H1 (cell line): ENCODE measurements around the gene EIF4EBP3. TPM values are rescaled to one million over a fixed set of nuclear protein-coding genes. Genes with fewer than 3 reads are reported as not detected.

Source experiments
- ASH2L ChIP-seq: fragments of 200-600, 300-600 bp; sonication (generic); IDR thresholded peaks from one replicate; pipeline ENCODE4 v1.7.1; 2017; ENCODE audit warnings: low read length
- CEBPB ChIP-seq: IDR thresholded peaks from 2 replicates; pipeline ENCODE4 v1.6.1; 2012; ENCODE audit warnings: low read depth, low read length
- GABPA ChIP-seq: IDR thresholded peaks from 2 replicates; pipeline ENCODE4 v1.6.1; 2011; ENCODE audit warnings: mild to moderate bottlenecking, low read length, moderate library complexity, borderline replicate concordance; ENCODE audit not compliant: insufficient read depth
- HDAC6 ChIP-seq: IDR thresholded peaks from one replicate; pipeline ENCODE4 v1.7.1; 2012; ENCODE audit warnings: low read depth, mild to moderate bottlenecking, inconsistent platforms, low read length, moderate library complexity
- JUND ChIP-seq: IDR thresholded peaks from 2 replicates; pipeline ENCODE4 v1.6.1; 2011; ENCODE audit warnings: mild to moderate bottlenecking, improper control_type of control experiment, low read length
- RBBP5 ChIP-seq: IDR thresholded peaks from 2 replicates; pipeline ENCODE4 v1.7.1; 2012; ENCODE audit warnings: low read depth, mild to moderate bottlenecking, inconsistent platforms, low read length, moderate library complexity, borderline replicate concordance
- polyA plus RNA-seq, 7 experiments: library from polyadenylated mRNA; depleted of rRNA in 3 of 7; stranded (reverse) in 5 of 7; unstranded in 2 of 7; fragments of >200 nt in 5 of 7; fragments of 200-250 nt in 2 of 7; gene quantifications; 1 replicate in 5 of 7; 2 replicates in 1 of 7; 4 replicates in 1 of 7; pipeline versions ENCODE4 v1.2.1 to v1.2.3, GENCODE V29; 2011 to 2013; ENCODE audit warnings: missing spikeins in 2 of 7, mixed read lengths in 2 of 7
- total RNA-seq: library from RNA; stranded (reverse); fragmentation: NEBNext Ultra II Directional; extraction: Animal tissue kit (Norgen Biotek cat#: 25700); gene quantifications from 2 replicates; pipeline ENCODE4 v1.2.1, GENCODE V29; 2021

Gene EIF4EBP3
- total and polyA plus RNA-seq, 2 of the 8 experiments (the other 6 are each of a cell fraction or from before 2014, with no cell fraction given), result 11.1 to 11.7 TPM

DNA sequence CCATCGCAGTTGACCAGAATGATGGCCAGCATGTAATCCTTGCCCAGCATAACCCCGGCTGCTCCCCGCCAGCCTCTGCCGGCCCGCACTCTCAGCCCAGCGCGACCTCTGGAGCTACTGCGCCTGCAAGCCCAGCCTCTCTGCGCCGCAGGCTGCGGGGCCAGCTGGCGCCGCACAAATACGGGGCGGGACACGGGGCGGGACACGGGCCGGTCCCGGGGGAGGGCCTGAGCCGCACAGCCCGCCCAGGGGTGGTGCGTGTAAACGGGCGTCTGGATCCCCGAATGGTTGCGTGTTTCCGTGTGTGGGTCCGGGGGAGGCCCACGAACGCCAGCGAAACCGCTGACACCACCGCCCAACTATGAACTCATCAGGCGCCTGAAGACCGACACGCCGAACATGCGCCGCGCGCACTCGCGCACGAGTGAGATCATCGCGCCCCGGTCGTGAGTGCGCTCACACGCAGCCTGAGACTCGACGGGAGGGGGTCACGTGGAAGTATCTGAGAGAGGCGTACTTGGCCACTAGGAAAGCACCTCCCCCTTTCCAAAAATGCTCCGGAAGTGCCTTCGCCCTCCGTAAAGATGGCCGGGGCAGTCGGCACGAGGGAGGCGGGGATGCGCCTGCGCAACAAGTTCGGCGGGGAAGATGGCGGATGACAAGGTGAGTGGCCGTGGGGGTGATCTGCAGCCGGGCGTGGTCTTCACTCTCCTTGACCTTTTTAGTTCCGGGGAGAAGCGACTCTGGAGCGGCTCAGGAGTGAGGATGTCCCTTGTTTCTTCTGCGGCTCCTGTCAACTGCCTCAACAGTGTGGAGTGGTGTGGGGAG is 16.9 kb downstream of the EIF4EBP3 start, which contains the start of the genes APBB3 and SLC35A4 (continued):
- peak; percentile 74; the same call in 1 of the 2 replicates for TF ChIP-seq RBBP5
- TF ChIP-seq JUND, result 0 out of 2 replicates have a peak, but pooled peaks have one; percentile 17
- no peak for TF ChIP-seq HDAC6
- TF ChIP-seq GABPA, result no peak
- peak; percentile 94 for TF ChIP-seq ASH2L
- TF ChIP-seq CEBPB, result 0 out of 2 replicates have a peak, but pooled peaks have one; percentile 25
- TF ChIP-seq, all 59 proteins: peak for 29
